ENCODE data around the gene VASN. TPM values are rescaled to one million over a fixed set of nuclear protein-coding genes. Genes with fewer than 3 reads are reported as not detected.

The VASN gene
- total RNA-seq, 2 donors from 2014 or later = 10.4 to 12.1 TPM

DNA sequence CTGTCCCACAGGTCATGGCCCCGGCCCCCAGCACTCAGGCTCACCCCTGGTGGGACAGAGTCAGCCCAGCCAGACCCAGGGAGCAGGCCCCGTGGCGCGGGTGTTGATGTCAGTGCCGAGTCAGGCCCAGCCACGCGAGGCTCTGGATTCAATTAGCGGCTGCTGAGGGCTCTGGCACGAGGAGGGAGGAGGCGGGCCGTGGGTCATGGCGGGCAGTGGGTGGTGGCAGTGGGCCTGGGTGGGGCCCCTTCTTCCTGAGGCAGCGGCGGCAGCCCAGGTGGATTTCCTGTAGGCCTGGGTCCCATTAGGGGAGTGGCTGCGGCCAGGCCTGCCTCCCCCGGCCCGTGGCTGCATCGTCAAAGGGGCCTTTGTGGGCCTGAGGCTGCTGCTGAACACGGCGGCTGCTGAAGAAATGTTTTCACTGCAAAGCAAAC, 12.9 kb downstream of the VASN start:
- Histone ChIP-seq H3K4me1 (ENCODE audit: control insufficient read depth, insufficient read depth, low read length) (no peaks in the 10 kb centered on the region), H3K27ac (ENCODE audit: low read depth, low read length) (peak overlapping the region; percentile 32), H3K27me3 (ENCODE audit: control insufficient read depth, insufficient read depth, low read length, poor library complexity, severe bottlenecking) (no peaks in the 10 kb centered on the region), H3K9me3 (ENCODE audit: control insufficient read depth, low read length) (no peaks in the 10 kb centered on the region), H3K4me3 (ENCODE audit: low read length) (no peak overlapping the region), H3K36me3 (ENCODE audit: control insufficient read depth, insufficient read depth, low read length) (no peaks in the 10 kb centered on the region), H3K9ac (ENCODE audit: extremely low read depth, low read length, poor library complexity, severe bottlenecking) (no peak overlapping the region)
- Mint-ChIP-seq H3K4me3 (no peak overlapping the region), H3K27ac (no peak overlapping the region), H3K4me1 (no peaks in the 10 kb centered on the region), H3K27me3 (ENCODE audit: insufficient read depth) (no peaks in the 10 kb centered on the region), H3K36me3 (ENCODE audit: low read depth) (no peaks in the 10 kb centered on the region), H3K9me3 (no peaks in the 10 kb centered on the region)
- 91 to 100% methylated on average over 1 to 20 of the region's 20 CpGs for WGBS, 2 experiments (ENCODE audit: insufficient coverage in 1 of 2, insufficient read length in 1 of 2)
- TF ChIP-seq, protein P1, sequence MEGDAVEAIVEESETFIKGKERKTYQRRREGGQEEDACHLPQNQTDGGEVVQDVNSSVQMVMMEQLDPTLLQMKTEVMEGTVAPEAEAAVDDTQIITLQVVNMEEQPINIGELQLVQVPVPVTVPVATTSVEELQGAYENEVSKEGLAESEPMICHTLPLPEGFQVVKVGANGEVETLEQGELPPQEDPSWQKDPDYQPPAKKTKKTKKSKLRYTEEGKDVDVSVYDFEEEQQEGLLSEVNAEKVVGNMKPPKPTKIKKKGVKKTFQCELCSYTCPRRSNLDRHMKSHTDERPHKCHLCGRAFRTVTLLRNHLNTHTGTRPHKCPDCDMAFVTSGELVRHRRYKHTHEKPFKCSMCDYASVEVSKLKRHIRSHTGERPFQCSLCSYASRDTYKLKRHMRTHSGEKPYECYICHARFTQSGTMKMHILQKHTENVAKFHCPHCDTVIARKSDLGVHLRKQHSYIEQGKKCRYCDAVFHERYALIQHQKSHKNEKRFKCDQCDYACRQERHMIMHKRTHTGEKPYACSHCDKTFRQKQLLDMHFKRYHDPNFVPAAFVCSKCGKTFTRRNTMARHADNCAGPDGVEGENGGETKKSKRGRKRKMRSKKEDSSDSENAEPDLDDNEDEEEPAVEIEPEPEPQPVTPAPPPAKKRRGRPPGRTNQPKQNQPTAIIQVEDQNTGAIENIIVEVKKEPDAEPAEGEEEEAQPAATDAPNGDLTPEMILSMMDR (conservative IDR thresholded peaks at IDR 0.05) = no peak
- no peak for DNase-seq

DNA sequence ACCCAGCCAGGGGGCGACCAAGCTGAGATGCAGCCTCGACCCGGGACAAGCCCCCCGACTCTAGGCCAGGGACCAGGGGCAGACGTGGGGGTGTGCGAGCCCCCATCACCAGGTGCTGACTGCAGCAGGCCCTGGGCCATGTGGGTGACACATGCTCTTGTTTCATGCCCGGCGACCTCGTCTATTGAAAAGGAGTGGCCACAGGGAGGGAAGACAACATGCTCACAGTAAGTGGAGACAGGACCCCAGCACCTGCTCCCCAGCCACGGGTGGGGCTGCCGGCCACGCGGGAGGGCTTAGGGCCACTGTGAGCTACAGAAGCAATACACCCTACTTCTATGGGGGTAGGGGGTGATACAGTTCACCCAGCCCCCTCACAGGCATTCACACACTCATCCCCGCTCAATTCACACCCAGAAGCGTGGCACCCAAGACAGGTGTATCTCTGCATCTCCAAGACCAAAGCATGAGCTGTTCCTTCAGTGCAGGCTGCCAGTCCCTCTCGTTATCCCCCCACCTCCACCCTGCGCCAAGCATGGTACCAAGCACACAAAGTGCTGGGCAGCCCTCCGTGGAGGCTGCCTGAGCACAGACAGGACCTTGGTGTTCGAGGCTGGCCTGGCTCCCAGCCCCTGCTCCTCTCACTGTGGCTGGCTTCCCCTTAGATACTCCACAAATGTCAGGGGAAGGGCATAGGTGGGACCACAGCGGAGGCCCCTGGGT, 13.6 kb downstream of the VASN start:
- 82 to 87% methylated on average over 11 to 20 of the region's 20 CpGs for WGBS, 2 experiments (ENCODE audit: insufficient coverage in 1 of 2, insufficient read length in 1 of 2)
- Histone ChIP-seq H3K4me3 (ENCODE audit: low read length) (no peak overlapping the region), H3K36me3 (ENCODE audit: control insufficient read depth, insufficient read depth, low read length) (no peaks in the 10 kb centered on the region), H3K27ac (ENCODE audit: low read depth, low read length) (no peak overlapping the region), H3K9ac (ENCODE audit: extremely low read depth, low read length, poor library complexity, severe bottlenecking) (no peak overlapping the region), H3K4me1 (ENCODE audit: control insufficient read depth, insufficient read depth, low read length) (no peaks in the 10 kb centered on the region), H3K27me3 (ENCODE audit: control insufficient read depth, insufficient read depth, low read length, poor library complexity, severe bottlenecking) (no peaks in the 10 kb centered on the region), H3K9me3 (ENCODE audit: control insufficient read depth, low read length) (no peaks in the 10 kb centered on the region)
- H3K27me3 Mint-ChIP-seq (ENCODE audit: insufficient read depth) = no peaks in the 10 kb centered on the region
- DNase-seq = peak; percentile 34
- H3K4me1 Mint-ChIP-seq = peaks cover 6% of the 10 kb centered on the region
- H3K4me3 Mint-ChIP-seq = no peak overlapping the region
- no peaks in the 10 kb centered on the region for H3K36me3 Mint-ChIP-seq (ENCODE audit: low read depth)
- TF ChIP-seq, protein P1 (conservative IDR thresholded peaks at IDR 0.05) = no peak
- peak overlapping the region; percentile 30 for H3K27ac Mint-ChIP-seq
- H3K9me3 Mint-ChIP-seq = no peaks in the 10 kb centered on the region

DNA sequence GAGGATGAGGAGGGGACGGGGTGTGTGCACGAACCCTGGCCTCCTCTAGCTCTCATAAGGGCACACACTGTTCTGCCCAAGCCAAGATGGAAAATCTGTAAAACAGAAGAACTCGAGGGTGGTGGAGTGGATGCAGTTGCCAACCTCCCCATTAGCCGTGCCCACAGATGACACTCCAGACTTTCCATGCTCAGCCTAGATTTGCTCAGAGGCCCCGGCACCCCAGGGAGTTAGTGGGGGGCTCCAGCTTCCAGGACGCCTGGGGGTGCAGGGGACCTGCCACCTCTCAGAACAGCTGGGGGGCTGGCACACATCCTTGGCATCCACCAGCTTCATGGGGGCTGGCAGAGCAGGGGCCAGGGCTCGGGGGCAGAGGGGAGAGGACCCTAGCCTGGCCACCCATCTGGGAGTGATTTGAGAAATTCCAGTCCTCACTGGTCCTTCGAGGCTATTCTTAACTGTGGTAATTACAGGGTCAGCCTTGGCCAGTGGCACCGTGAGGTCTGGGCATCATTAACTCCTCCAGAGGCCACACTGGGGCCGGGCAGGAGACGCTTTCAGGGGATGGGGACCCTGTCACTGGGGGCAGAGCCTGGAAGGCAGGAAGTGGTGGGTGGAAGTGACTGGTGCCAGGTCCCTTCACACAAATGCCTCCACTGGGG, 14.3 kb downstream of the VASN start:
- TF ChIP-seq, protein P1 (conservative IDR thresholded peaks at IDR 0.05) = no peak
- Histone ChIP-seq H3K4me3 (ENCODE audit: low read length) (no peak overlapping the region), H3K4me1 (ENCODE audit: control insufficient read depth, insufficient read depth, low read length) (no peaks in the 10 kb centered on the region), H3K27ac (ENCODE audit: low read depth, low read length) (no peak overlapping the region), H3K9ac (ENCODE audit: extremely low read depth, low read length, poor library complexity, severe bottlenecking) (no peak overlapping the region), H3K36me3 (ENCODE audit: control insufficient read depth, insufficient read depth, low read length) (no peaks in the 10 kb centered on the region), H3K9me3 (ENCODE audit: control insufficient read depth, low read length) (no peaks in the 10 kb centered on the region), H3K27me3 (ENCODE audit: control insufficient read depth, insufficient read depth, low read length, poor library complexity, severe bottlenecking) (no peaks in the 10 kb centered on the region)
- H3K36me3 Mint-ChIP-seq (ENCODE audit: low read depth) = no peaks in the 10 kb centered on the region
- no peak overlapping the region for H3K4me3 Mint-ChIP-seq
- H3K27me3 Mint-ChIP-seq (ENCODE audit: insufficient read depth) = no peaks in the 10 kb centered on the region
- peaks cover 6% of the 10 kb centered on the region for H3K4me1 Mint-ChIP-seq
- WGBS, 2 experiments (ENCODE audit: insufficient coverage in 1 of 2, insufficient read length in 1 of 2) = 90 to 95% methylated on average over 6 to 11 of the region's 11 CpGs
- H3K9me3 Mint-ChIP-seq = no peaks in the 10 kb centered on the region
- peak overlapping the region; percentile 30 for H3K27ac Mint-ChIP-seq
- DNase-seq = peak; percentile 33
